Ovary (tissue), 3 donors: ENCODE data around the gene RECK.

Experiments used
- CTCF ChIP-seq, 3 donors: fragments of 450-650 bp in 2 of 3; fragments of 200-600 bp in 1 of 3; IDR thresholded peaks; one replicate each; pipeline versions ENCODE4 v1.5.1 to v1.8.0; 2016 to 2022; ENCODE audit warnings: antibody characterized with exemption in 3 of 3, mild to moderate bottlenecking in 1 of 3
- EP300 ChIP-seq: sonication (generic); formaldehyde crosslinking; IDR thresholded peaks from one replicate; pipeline ENCODE4 v1.6.1; 2017; ENCODE audit warnings: antibody characterized with exemption
- donor health status: DM: no; HTN: no; CAD: no.

GRCh38 chr9:36018891-36019720 lies 17.6 kb upstream of the RECK start:
- TF ChIP-seq CTCF (IDR thresholded peaks at IDR 0.05) (no peak), EP300 (no peak)
